Measurements from ENCODE around the gene MKLN1. TPM values are rescaled to one million over a fixed set of nuclear protein-coding genes. Genes with fewer than 3 reads are reported as not detected.

MKLN1 gene
- total and polyA plus RNA-seq, 2 of the 13 experiments (the other 11 are each of a cell fraction or from before 2014, with no cell fraction given) = 33.6 to 43.5 TPM

- POLR2A ChIA-PET = no interaction called here
- no peak for ATAC-seq
- in situ Hi-C loops (cut with HindIII; ENCODE audit: extremely low pct_ligation_motif_present, low pct_unique_long_range_greater_than_20kb) = no loop called here
Observed at GRCh38 chr7:131338173-131338572, 10.5 kb downstream of the MKLN1 start.

More at GRCh38 chr7:131338173-131338572, 10.5 kb downstream of the MKLN1 start:
- Histone ChIP-seq H3K4me2 (ENCODE audit: low read depth, low read length) (no peak overlapping the region), H3K36me3 (replicated peaks in 1 of 2; ENCODE audit: control insufficient read depth in 1 of 2, insufficient read depth in 2 of 2, low read length in 2 of 2) (peaks cover 0 to 14% of the 10 kb centered on the region in 2 experiments; a peak in 2 of 5 replicates), H4K20me1 (ENCODE audit: insufficient read depth, low read length) (peaks cover 47% of the 10 kb centered on the region), H3K9ac (ENCODE audit: insufficient read depth, low read depth, low read length) (no peak overlapping the region), H3K4me3 (replicated peaks in 1 of 3; ENCODE audit: insufficient read depth in 1 of 3, low read depth in 2 of 3, low read length in 3 of 3) (no peak overlapping the region), H3K27me3 (ENCODE audit: control insufficient read depth in 1 of 2, insufficient read depth in 2 of 2, low read length in 2 of 2) (no peaks in the 10 kb centered on the region), H3K27ac (ENCODE audit: extremely low read length, insufficient read depth, low read length) (no peak overlapping the region), H2AFZ (ENCODE audit: low read length) (no peak overlapping the region), H3K4me1 (ENCODE audit: insufficient read depth, low read length) (peaks cover 14% of the 10 kb centered on the region), H3K9me3 (ENCODE audit: low read length) (peaks cover 16% of the 10 kb centered on the region), H3K79me2 (ENCODE audit: insufficient read depth, low read length) (peaks cover 96% of the 10 kb centered on the region)
- no peak for FAIRE-seq
- intact Hi-C loops (cut with micrococcal nuclease; ENCODE audit: unreplicated experiment) = no loop called here
- CTCF ChIA-PET (ENCODE audit: low intra/inter-chr PET ratio, low total read pairs) = no interaction called here
- no TSS peak for BruUV-seq (replicated peaks)
- no peak for DNase-seq (ENCODE audit: low spot score)
- TF ChIP-seq CTCF (CRISPR knock-in tag; IDR thresholded peaks at IDR 0.05) (0 out of 2 replicates have a peak, but pooled peaks have one; percentile 19), ATM (IDR thresholded peaks at IDR 0.05; ENCODE audit: borderline replicate concordance) (no peak), MLXIP (CRISPR knock-in tag; IDR thresholded peaks at IDR 0.05; ENCODE audit: borderline replicate concordance) (no peak)

Measured in HepG2 (cell line).